Fibroblast of lung (primary cell): ENCODE results near the gene HHAT. TPM values are rescaled to one million over a fixed set of nuclear protein-coding genes. Genes with fewer than 3 reads are reported as not detected.
A peak's percentile ranks its signal among the peaks of the same experiment; 100 is the strongest.

ENCODE experiments used
- DNase-seq, 2 donors: peaks; one replicate each; pipeline versions ENCODE4 v3.0.0 to v3.0.0-alpha.2; 2010; ENCODE audit warnings: low read depth in 2 of 2
- H2AFZ ChIP-seq: 2 replicates; pipeline ENCODE4 v1.5.1; 2012; ENCODE audit warnings: low read length, control low read depth, inconsistent platforms
- H3K27ac ChIP-seq: 2 replicates; pipeline ENCODE4 v1.5.1; 2011; ENCODE audit warnings: low read length, control low read depth; ENCODE audit not compliant: insufficient read depth
- H3K27me3 ChIP-seq: 2 replicates; pipeline ENCODE4 v1.5.1; 2011; ENCODE audit warnings: mild to moderate bottlenecking, low read length; ENCODE audit not compliant: control insufficient read depth, insufficient read depth
- H3K36me3 ChIP-seq: 2 replicates; pipeline ENCODE4 v1.5.1; 2011; ENCODE audit warnings: low read length; ENCODE audit not compliant: control insufficient read depth, insufficient read depth
- H3K4me1 ChIP-seq: 2 replicates; pipeline ENCODE4 v1.5.1; 2011; ENCODE audit warnings: low read length; ENCODE audit not compliant: control insufficient read depth, insufficient read depth; ENCODE audit errors: extremely low read depth
- H3K4me2 ChIP-seq: 2 replicates; pipeline ENCODE4 v1.5.1; 2011; ENCODE audit warnings: low read length, control low read depth; ENCODE audit not compliant: insufficient read depth; ENCODE audit errors: extremely low read depth
- H3K4me3 ChIP-seq, 4 experiments: fragments of 200-600 bp in 1 of 4; sonication (generic) in 1 of 4; replicated peaks in 1 of 4; 2 replicates each; pipeline ENCODE4 v1.5.1; 2011 to 2016; ENCODE audit warnings: low read length in 4 of 4, low read depth in 3 of 4, mild to moderate bottlenecking in 3 of 4, control low read depth in 2 of 4, inconsistent platforms in 1 of 4, mixed read lengths in 1 of 4; ENCODE audit not compliant: insufficient read depth in 1 of 4; ENCODE audit errors: control extremely low read depth in 1 of 4
- H3K79me2 ChIP-seq: 2 replicates; pipeline ENCODE4 v1.5.1; 2012; ENCODE audit warnings: mild to moderate bottlenecking, low read length, inconsistent platforms; ENCODE audit not compliant: control insufficient read depth, insufficient read depth
- H3K9ac ChIP-seq: 2 replicates; pipeline ENCODE4 v1.5.1; 2011; ENCODE audit warnings: mild to moderate bottlenecking, low read length, control low read depth; ENCODE audit not compliant: insufficient read depth
- H3K9me3 ChIP-seq: 2 replicates; pipeline ENCODE4 v1.5.1; 2012; ENCODE audit warnings: low read depth, low read length; ENCODE audit not compliant: control insufficient read depth, insufficient read depth
- H4K20me1 ChIP-seq: 2 replicates; pipeline ENCODE4 v1.5.1; 2011; ENCODE audit warnings: low read length; ENCODE audit not compliant: control insufficient read depth, insufficient read depth; ENCODE audit errors: extremely low read depth
- EZH2 ChIP-seq: IDR thresholded peaks from 2 replicates; pipeline ENCODE4 v1.5.1; 2012; ENCODE audit warnings: low read length, control low read depth, mild to moderate bottlenecking; ENCODE audit errors: missing control alignments
- polyA plus RNA-seq, 2 donors: library from polyadenylated mRNA; depleted of rRNA in 1 of 2; stranded (reverse) in 1 of 2; unstranded in 1 of 2; fragments of >200 nt; gene quantifications; 2 replicates each; pipeline ENCODE4 v1.2.1, GENCODE V29; 2011 to 2012; ENCODE audit warnings: missing spikeins in 1 of 2
- total RNA-seq: library from RNA; depleted of rRNA; stranded (reverse); fragments of >200 nt; gene quantifications from 2 replicates; pipeline ENCODE4 v1.2.1, GENCODE V29; 2014
- TF ChIP-seq, protein P1 (sequence below), 2 donors: IDR thresholded peaks in 1 of 2; conservative IDR thresholded peaks in 1 of 2; 1 replicate in 1 of 2; 2 replicates in 1 of 2; pipeline ENCODE4 v1.5.1; 2011 to 2012; ENCODE audit warnings: low read length in 2 of 2, control low read depth in 1 of 2, inconsistent platforms in 1 of 2, low read depth in 1 of 2, mild to moderate bottlenecking in 1 of 2

The HHAT gene
- total and polyA plus RNA-seq, 2 donors (not counting 1 experiment from before 2014, with no cell fraction given) = 3.6 to 4.8 TPM

DNA sequence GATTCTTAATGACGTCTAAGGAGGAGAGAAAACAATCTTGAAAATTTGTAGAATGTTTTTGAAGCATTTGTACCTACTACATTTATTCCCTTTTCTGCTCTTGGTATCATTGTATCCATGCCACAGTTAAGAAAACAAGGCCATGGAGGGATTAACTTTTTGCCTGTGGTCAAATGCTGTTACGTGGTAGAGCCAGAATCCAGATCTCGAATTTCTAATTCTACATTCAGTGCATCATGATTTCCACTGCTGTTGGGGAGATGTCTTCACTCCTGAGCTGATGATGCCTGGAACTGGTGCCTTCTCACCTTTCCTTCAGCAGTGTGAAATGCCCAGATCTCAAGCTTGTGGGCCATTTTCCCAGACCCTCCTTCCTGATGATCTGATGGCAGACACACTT is 175.6 kb downstream of the HHAT start:
- H3K27me3 ChIP-seq = no peaks in the 10 kb centered on the region
- H3K79me2 ChIP-seq = no peaks in the 10 kb centered on the region
- no peak overlapping the region for H3K9ac ChIP-seq
- no peak overlapping the region for H3K27ac ChIP-seq
- no peak overlapping the region for H2AFZ ChIP-seq
- DNase-seq = no peak
- H3K9me3 ChIP-seq = no peaks in the 10 kb centered on the region
- no peak overlapping the region for H3K4me2 ChIP-seq
- H4K20me1 ChIP-seq = no peaks in the 10 kb centered on the region
- TF ChIP-seq EZH2 = no peak
- TF ChIP-seq, protein P1, sequence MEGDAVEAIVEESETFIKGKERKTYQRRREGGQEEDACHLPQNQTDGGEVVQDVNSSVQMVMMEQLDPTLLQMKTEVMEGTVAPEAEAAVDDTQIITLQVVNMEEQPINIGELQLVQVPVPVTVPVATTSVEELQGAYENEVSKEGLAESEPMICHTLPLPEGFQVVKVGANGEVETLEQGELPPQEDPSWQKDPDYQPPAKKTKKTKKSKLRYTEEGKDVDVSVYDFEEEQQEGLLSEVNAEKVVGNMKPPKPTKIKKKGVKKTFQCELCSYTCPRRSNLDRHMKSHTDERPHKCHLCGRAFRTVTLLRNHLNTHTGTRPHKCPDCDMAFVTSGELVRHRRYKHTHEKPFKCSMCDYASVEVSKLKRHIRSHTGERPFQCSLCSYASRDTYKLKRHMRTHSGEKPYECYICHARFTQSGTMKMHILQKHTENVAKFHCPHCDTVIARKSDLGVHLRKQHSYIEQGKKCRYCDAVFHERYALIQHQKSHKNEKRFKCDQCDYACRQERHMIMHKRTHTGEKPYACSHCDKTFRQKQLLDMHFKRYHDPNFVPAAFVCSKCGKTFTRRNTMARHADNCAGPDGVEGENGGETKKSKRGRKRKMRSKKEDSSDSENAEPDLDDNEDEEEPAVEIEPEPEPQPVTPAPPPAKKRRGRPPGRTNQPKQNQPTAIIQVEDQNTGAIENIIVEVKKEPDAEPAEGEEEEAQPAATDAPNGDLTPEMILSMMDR (conservative IDR thresholded peaks at IDR 0.05 in 1 of 2, IDR thresholded peaks at IDR 0.05 in 1 of 2; ENCODE audit: low read depth in 1 of 2, low read length in 2 of 2) = no peak
- no peak overlapping the region for H3K4me3 ChIP-seq
- H3K4me1 ChIP-seq = no peaks in the 10 kb centered on the region
- H3K36me3 ChIP-seq = no peaks in the 10 kb centered on the region

DNA sequence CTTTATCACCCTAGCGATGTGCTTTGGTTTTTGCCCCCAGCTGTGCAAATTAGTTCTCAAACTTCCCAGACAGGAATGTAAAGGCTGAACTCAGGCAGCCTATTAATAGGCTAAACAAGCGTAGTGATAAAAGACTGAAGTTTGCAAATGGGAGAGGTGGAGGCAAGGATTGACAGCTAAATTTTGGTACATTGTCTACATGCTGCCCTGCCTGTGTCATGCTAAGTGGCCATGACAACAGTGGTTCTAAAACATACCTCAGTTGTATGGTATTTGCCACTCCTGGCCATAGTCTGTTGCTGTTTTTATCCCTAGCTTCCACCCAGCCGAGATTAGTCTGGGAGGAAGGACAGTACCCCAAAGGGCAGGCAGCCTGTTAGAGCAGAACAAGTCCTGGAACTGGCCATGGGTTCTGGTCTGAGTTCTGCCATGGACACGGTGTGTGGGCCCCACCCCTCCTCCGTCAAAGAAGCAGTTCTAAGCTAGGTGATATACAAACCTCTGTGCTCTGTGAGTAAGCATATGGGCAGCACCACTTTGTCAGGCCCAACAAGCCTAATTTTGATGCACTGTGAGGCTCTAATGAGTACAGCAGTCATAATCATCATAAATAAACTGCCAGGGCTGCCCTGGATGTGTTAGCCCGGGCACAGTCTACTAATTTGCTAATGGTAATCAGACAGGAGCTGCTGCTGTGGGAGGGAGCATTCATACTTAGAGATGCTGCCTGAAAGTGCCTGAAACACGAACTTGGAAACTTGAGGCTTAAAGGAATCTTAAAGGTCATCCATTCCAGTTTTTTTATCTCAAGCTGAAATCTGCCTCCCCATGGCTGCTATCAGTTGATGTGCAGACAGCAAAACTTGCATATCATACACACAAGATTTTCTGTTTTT is 177.1 kb downstream of the HHAT start:
- Histone ChIP-seq H3K4me1 (no peaks in the 10 kb centered on the region), H3K9ac (no peak overlapping the region), H3K9me3 (no peaks in the 10 kb centered on the region), H3K27me3 (no peaks in the 10 kb centered on the region), H2AFZ (no peak overlapping the region), H4K20me1 (no peaks in the 10 kb centered on the region), H3K27ac (no peak overlapping the region), H3K79me2 (no peaks in the 10 kb centered on the region), H3K4me3 (no peak overlapping the region), H3K36me3 (no peaks in the 10 kb centered on the region), H3K4me2 (no peak overlapping the region)
- DNase-seq = peak in 1 of 2 donors; percentile 39
- TF ChIP-seq, protein P1 (conservative IDR thresholded peaks at IDR 0.05 in 1 of 2, IDR thresholded peaks at IDR 0.05 in 1 of 2; ENCODE audit: low read depth in 1 of 2, low read length in 2 of 2) = no peak
- TF ChIP-seq EZH2 = no peak

DNA sequence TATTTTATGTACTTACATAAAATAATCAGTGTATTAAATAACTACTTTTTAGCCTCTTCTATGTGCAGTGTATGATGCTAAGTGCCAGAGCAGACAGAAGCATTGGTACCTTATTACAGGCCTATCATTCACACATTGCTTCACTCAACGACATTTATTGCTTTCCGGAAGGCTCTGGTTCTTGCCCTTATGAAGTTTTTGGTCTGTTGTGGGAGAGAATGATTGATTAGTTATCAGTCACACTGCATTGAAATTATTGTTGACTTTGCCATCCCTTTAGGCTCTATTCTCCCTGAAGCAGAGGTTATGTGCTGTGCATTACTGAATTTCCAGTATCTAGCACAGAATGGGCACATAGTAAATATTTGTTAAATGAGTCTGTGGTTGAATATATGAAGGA is 178.0 kb downstream of the HHAT start:
- TF ChIP-seq EZH2 = no peak
- TF ChIP-seq, protein P1 (conservative IDR thresholded peaks at IDR 0.05 in 1 of 2, IDR thresholded peaks at IDR 0.05 in 1 of 2; ENCODE audit: low read depth in 1 of 2, low read length in 2 of 2) = no peak
- H2AFZ ChIP-seq = no peak overlapping the region
- no peaks in the 10 kb centered on the region for H3K4me1 ChIP-seq
- H3K9me3 ChIP-seq = no peaks in the 10 kb centered on the region
- no peaks in the 10 kb centered on the region for H3K79me2 ChIP-seq
- no peak overlapping the region for H3K4me2 ChIP-seq
- no peaks in the 10 kb centered on the region for H3K27me3 ChIP-seq
- DNase-seq = peak in 1 of 2 donors; percentile 22
- H3K36me3 ChIP-seq = no peaks in the 10 kb centered on the region
- H3K4me3 ChIP-seq = no peak overlapping the region
- H3K9ac ChIP-seq = no peak overlapping the region
- no peaks in the 10 kb centered on the region for H4K20me1 ChIP-seq
- H3K27ac ChIP-seq = no peak overlapping the region
